ENCODE results near the gene EPYC.

Gene EPYC, protein sequence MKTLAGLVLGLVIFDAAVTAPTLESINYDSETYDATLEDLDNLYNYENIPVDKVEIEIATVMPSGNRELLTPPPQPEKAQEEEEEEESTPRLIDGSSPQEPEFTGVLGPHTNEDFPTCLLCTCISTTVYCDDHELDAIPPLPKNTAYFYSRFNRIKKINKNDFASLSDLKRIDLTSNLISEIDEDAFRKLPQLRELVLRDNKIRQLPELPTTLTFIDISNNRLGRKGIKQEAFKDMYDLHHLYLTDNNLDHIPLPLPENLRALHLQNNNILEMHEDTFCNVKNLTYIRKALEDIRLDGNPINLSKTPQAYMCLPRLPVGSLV
- 0 to 1.1 (median 0) reads per million in 17 experiments for total RNA-seq

DNA sequence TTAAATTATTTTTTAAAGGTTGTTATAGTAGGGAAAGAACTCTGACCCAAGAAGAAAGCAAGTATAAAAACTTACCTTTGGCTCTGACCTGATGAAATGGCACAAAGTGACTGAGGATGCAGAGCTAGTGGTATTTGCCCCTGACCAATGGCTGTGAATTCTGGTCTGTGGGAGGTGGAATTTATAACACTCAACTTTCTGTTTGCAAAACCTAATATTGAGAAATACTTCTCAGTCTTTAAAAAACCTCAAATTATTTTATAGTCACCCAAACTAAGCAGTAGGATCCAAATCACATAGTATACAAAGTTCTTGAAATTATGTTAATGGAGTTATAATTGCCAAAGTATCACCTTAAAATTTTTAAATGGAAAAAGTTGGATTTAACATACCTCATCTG, at the start of gene EPYC:
EPYC (minus strand) TSS at position 101 of the 400 bp plus-strand sequence. CDS start 2,407 bp downstream, outside the sequence.
- DNase-seq = no peak

DNA sequence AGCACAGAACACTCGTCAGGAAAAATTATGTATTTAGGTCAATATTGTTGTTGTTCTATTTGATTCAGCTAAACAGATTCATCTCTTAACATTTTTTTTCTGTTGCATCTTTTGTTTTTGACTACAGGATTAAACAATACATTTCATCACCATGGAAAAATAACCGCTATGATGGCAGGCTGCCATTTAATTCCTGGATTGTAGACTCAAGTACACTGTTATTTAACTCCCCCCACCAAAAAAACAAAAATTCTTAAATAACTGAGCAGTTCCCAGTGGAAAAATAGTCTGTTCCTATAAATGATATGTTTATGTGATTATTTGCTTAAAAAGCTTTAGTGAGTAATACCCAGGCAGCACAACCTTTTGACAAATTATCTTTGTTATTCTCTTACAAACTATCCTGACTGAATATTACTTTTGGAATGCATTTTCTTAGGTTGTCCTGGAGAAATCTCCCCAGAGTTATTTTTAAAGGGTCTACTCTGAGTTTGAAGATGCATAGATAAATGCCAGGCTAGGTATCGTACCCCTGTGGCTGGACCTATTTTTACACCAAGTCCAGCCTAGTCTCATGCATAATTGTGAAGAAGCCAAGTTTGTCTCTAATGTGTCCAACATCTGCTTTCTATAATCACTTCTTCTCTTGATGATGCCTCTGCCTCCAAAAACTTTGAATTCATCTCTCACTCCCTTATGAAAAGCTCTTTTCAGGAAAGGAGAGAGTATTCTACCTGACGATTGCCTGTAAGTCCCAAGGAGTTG, 49.4 kb upstream of the EPYC start:
- no peak for DNase-seq

DNA sequence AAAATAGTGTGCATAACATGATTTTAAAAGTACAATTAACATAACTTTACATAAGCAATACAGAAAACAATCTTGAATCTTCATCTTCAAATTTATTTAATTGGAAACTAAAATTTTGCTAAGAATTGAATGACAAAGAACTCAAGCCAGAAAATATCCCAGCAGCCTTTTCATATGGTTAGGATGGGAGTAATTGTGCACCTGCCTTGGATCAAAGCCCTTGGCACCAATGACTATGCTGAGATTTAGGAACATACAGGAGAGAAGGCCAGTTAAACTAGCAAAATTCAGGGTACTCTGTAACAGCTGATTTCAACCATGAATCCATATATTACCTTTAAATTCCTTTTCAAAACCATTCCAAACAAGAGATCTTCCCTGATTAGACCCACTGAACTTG, 47.3 kb upstream of the EPYC start:
- no peak for DNase-seq

DNA sequence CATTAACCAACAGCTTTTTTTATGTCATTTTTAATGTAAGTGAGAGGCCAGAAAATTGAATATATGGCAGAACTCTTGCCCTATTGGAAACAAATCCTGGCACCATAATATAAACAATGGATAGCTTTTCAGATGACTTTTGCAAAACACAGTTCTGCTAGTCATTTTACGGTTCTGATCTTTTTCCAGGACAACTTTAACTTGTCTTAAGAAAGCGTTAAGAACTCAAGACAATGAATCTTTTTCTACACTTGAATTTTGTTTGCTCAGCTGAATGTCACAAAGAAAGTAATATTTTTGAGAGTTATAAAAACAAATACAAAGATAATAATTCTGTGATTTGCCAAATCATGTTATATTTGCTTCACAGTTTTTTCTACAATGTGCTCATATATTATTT, 39.8 kb upstream of the EPYC start:
- DNase-seq = no peak

DNA sequence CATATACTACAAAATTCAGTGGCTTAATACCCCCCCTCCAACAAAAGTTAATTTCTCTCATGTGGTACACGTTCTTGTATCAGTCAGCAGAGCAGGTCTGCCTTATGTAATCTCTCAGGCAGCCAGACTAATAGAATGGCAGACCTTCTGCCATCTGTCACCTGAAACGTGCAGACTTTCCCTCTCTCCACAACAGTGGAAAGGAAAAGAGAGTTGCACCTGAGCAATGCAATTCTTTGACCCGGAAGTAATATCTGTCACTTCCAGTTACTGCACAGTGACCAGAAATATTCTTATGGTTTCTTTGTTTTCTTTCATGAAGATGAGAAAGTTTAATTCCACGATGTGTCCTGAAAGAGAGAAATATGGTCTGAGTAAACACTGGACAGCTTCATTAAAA, 38.6 kb upstream of the EPYC start:
- no peak for DNase-seq

DNA sequence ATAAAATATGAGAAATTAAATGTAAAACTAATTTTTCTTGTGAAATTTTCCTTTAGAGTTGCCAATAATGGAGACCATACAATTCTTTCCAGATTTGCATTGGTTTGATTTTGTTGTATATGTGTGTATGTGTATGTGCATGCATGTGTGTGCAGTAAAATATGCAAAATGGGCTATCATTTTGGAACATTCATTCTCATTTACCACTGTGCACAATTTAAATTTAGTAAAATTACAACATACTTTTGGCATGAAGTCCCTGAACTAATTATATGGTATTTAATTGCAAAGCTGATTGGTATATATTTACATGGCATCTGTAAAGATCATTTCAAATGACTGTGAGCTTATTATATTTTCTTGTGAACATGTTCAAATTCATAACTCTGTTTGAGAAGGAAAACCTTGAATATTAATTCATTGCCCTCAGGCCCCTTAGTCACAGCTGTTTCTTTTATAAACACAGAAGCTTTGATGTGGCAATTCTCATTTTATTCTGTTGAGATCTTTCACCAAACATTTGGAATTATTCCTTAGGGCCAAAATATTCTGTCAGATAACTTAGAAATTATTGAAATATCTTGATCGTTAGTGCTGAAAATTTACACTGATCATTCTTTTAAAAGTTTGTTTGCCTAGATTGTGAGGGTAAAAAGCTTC, 35.5 kb upstream of the EPYC start:
- no peak for DNase-seq

DNA sequence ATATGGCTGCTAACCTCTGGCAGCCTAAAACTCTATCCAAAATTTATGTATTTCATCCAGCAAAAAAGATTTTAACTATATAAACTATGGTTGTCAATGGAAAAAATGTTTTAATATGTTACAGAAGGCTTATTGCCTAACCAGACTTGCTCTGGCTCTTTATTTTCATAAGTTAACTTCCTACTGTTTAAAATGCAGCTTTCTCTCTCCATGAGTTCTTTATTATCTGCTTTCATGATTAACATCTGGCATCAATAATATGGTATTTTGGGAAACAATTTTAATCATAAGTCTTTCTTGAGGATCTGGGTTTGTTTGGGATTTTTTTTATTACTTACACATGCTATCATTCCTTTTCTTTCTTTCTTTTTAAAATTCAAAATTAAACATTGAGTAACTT, 32.5 kb upstream of the EPYC start:
- DNase-seq = no peak

DNA sequence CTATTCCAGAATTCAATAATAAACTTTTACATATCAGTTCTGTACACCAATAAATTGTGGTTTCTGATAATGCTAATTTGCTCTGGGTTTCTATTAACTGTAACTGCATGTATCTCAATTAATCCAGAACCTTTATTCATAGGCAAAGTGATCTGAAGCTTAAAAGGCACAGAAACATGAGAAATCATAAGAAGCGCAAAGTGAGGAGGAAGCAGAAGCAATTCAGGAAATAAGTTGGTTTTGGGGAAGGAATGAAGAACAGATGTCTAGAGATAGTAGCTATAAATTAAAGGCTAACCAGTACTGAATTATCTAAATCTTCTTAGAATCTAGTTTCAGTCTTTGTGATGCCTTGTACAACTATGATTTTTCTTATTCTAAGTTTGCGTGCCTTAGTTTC, 28.5 kb upstream of the EPYC start:
- DNase-seq = no peak

DNA sequence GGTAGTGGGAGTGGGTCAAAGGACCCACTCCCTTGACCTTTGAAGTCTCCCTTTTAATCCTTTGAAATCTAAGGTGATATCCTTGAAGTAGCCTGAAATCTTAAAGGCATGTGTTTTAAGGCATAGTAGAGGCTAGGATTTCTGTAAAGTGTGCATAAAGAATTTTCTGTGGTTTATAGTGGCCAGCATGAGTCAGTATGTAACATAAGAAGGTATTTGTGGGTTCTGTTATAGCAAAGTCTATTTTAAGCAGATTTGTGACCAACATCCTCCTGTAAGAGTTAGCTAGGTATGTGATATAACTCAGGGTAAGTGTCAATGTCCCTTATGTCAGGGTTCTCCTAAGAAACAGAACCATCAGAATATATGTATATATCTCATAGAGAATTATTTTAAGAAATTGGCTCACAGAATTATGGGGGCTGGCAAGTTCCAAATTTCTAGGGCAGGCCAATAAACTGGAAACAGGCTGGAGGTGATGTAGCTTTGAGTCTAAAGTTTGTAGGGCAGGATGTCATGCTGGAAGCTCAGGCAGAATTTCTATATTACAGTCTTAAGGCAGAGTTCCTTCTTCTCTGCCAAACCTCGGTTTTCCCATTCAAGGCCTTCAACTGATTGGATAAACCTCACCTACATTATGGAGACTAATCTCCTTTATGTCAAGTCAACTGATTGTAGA, 18.7 kb upstream of the EPYC start:
- DNase-seq = no peak

DNA sequence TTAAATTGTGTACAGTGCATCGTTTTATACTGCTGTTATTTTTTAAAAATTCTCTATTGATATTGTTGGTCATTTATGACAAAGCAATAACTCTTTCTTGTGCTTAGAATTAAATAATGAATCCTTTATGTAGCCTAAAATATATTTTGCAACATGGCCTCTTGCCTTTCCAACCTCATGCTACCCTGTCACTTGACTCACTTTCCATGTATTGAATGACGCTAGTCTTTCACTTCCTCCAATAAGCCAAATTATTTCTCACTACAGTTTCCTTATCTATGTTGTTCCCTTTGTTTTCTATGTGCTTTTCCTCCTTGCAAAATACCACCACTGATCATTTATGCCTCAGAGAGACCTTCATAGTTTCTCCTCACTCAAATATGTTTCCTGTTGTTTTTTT, 16.3 kb upstream of the EPYC start:
- DNase-seq = peak in 3 of 4 experiments; percentile 3 to 26 (median 3)

DNA sequence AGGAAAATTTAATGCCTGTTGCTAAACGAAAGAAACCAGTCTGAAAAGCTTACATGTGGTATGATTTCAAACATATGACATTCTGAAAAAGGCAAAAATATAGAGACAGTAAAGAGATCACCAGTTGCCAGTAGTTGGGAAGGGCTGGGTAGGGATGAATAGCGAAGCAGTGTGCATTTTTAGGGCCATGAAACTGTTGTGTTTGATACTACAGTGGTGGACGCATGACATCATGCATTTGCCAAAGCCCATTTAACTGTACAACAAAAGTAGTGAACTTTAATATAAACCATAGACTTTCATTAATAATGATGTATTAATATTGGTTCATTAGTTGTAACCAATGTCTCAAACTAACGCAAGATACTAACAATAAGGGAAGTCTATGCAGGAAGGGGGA, 14.7 kb upstream of the EPYC start:
- no peak for DNase-seq

DNA sequence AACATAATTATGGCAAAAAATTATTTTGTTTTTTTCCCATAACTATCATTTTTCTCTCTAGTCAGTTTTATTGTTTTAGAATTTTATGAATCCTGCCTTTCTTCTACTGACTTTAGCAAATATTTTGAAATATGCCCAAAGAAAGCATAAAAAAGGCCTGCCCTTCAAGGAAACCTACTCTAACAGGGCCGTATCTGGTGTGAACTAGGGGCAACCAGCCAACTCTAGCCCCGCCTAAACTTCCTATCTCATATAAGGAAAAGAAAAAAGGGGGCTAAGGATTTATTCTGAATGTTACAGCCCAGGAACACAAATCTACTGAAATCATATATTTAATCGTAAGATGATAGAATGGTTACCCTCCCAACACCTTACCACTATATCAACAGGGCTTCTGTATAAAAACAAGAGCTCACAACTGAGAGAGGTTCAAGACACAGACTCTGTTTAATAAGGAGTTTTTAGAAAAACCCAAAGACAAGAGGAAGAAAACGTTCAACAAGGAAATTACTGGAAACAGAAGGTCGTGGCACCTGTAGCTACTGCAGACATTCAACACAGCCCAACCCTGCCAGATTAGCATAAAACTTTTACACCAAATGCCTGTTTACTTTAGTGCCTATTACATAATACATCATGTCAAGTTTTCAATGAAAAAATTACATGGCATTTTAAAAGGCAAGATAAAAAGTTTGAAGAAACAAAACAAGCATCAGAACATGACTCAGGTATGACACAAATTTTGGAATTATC, 12.9 kb upstream of the EPYC start:
- DNase-seq = no peak

DNA sequence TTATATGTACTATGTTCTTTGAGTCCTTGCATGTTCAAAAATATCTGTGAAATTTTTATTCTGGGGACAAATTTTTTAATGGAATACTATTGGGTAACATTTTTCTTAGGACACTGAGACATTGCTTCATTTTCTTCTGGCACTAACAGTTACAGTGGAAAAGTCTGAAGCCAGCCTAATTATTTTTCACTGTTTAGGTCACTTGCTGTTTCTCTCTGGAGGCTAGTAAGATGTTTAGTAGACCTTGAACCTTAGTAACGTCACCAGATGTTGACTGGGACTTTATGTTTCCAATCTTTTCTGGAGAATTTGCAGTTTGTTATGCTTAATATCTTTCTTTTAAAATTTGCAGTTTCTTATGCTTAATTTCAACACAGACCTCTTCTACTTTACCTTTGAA, 12.3 kb upstream of the EPYC start:
- no peak for DNase-seq

DNA sequence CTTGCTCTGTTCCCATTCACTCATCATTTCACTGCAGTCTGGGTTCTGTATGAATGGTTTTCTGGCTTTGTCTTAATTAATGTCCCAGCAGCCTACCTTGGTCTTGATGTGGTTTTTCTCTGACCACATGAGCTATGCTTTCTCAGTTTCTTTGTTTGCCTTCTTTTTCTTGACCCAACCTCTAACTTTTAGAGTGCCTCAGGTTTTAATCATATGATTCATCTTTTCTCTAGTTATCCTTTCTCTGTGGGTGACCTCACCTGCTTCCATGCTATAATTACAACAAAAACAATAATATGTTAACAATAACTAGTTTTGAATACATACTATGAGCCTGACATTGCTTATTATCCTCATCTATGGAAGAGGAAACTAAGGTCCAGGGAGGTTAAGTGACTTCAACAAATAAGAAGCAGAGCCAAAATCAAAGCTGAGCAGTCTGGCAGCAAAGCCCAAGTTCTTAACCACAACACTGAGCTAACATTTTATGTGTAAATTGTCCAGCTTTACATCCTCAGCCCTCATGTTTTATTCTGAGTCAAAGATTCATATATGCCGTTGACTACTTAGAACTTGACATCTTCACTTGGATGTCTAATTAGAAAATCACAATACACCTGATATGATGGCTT, 4.7 kb upstream of the EPYC start:
- no peak for DNase-seq

DNA sequence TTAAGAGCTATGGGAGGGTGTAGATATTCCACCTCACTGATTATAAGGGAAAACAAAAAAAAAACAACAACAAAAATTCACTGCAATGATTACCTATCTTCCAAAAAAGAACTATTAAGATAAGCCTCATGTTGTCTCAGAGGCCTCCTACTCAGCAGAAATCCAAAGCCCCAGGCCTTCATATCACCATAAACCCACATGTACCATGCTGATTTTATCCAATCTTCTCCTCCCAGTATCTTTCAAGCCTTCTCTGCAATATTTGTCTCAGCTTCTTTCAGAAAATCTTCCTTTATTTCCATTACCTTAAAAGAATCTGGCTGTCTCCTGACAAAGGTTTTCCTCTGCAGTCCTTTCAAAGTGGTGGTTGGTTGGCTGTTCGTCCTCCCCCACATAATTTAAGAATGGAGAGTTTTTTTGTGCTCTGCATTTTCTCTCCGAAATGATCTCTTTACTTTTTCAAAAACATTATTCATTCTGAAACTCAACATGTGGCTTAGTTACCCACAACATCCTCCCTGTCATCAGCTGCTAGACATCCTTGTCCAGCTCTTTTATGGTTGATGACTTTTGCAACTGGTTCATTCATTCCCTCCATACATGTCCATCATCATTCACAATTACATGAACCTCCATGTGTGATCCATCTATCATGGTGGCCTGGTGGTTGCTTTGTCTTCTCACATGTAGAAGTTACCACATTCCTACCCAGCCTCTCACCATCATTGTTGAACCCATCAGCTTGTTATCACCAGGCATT, 2.9 kb upstream of the EPYC start:
- no peak for DNase-seq

DNA sequence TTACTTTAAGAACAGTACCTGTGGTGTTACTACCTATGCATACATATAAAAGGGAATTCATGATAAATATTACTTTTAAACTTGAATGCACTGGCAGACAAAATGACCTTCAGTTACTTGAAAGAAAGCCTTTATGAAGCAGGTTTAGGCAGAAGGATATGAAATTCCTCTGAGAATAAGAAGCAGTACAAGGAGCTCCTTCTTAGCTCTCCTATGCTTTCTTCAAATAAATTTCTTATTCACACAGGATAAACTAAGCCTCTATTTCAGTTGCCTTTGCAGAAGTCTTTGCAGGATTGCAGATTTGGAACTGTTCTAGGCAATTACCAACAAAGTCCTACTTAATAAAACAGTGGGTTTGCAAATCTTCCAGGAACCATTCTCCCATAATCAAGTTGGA, 1.0 kb downstream of the EPYC start:
- no peak for DNase-seq

DNA sequence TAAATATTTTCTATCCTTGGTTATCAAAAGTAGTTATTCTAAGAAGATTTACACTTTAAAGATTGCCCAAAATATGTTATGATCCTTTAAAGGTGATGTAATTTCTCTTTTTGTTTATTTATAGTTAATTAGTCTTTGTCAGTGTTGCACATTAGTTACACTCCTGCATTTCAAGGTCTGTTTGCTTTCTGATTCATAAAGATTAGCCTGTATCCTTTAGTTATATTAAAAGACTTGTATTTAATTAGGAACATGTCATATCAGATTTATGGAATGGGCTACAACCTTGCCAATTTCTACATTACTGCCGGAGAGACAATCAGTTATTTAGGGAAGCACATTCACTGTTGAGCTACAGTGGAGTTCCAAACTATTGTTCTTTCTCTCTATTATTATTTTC, 3.5 kb downstream of the EPYC start:
- no peak for DNase-seq

DNA sequence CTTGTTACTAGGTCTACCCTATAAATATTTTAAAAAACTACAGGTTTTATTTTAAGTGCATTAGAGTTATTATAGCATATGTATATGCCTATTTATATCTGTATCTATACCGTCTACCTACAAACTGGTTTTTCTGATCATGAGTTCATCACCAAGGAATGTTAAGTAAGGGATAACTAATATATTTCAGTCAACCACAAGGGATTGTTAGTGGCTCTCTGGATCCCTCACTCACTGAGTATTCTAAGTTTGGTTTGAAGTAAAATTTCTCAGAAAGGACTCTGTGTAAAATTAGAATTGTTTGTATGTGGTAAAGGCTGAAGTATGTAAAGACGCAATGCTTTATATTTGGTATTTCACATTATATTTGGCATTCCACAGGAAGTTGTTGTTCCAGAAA, 4.8 kb downstream of the EPYC start:
- DNase-seq = no peak

DNA sequence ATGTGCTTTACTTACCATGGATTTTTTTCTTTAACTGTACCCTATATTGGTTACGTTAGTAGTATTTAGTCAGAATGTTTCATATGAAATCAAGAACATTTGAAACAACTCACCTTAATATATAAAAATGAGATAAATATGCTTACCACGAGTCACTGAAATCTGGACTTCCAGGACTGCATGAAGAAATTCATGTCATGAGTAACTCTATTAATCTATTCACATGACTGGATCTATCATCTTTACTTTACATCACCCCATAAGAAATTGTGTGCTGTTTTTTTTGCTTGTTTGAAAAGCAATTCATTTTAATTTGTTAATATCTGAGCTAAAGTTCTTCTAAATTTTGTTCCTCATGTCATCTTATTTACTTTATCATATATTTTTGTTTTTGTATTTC, 5.2 kb downstream of the EPYC start:
- DNase-seq = no peak

DNA sequence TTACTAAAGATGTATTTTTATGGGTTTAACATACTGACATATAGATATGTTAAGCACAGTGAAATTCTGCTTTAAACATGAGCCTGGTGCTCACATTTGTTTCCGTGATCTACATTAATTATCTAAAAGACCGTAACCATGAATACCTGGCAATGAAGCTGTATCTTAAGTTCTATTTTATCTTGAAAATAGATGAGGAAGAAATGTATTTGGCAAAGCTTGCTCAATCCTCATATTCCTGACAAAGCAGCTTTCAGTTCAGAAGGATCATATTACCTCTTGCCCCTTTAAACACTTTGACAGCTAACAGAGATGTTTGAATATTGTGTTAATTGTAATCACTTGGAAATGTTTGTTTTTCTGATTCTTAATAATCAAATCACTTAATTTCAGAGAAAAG, 9.8 kb downstream of the EPYC start:
- no peak for DNase-seq

DNA sequence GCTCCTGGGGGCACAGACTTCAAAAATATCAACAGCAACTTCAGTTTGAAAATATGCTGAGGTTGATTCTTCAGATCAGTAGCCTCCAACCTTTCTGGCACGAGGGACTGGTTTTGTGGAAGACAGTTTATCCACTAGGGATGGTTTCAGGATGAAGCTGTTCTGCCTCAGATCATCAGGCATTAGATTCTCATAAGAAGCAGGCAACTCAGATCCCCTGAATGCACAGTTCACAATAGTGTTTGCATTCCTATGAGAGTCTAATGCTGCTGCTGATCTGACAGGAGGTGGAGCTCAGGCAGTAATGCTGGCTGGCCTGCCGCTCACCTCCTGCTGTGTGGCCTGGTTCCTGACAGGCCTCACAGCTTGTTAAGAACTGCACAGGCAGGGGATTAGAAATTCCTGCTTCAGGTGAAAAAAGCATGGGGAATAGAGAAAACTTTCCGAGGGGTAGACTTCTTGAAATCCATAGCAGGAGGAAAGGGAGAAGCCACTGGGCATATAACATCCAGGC, 12.8 kb downstream of the EPYC start:
- no peak for DNase-seq

All from suppressor macrophage (primary cell).